Osteocyte (in vitro differentiated cells): ENCODE measurements around the gene LRRTM1. TPM values are rescaled to one million over a fixed set of nuclear protein-coding genes. Genes with fewer than 3 reads are reported as not detected.

Source experiments
- DNase-seq: peaks from one replicate; pipeline ENCODE4 v3.0.0; 2021; ENCODE audit warnings: mixed read lengths; ENCODE audit not compliant: unreplicated experiment; ENCODE audit errors: extremely low spot score
- H3K27ac Mint-ChIP-seq: one replicate; pipeline ENCODE4 v1.8.0; 2021; ENCODE audit warnings: mild to moderate bottlenecking, mixed read lengths; ENCODE audit not compliant: unreplicated experiment
- H3K27me3 Mint-ChIP-seq: one replicate; pipeline ENCODE4 v1.8.0; 2021; ENCODE audit warnings: mixed read lengths; ENCODE audit not compliant: unreplicated experiment
- H3K36me3 Mint-ChIP-seq: one replicate; pipeline ENCODE4 v1.8.0; 2021; ENCODE audit warnings: mixed read lengths; ENCODE audit not compliant: unreplicated experiment
- H3K4me1 Mint-ChIP-seq: one replicate; pipeline ENCODE4 v1.8.0; 2021; ENCODE audit warnings: mixed read lengths; ENCODE audit not compliant: unreplicated experiment
- H3K4me3 Mint-ChIP-seq: one replicate; pipeline ENCODE4 v1.8.0; 2021; ENCODE audit warnings: mild to moderate bottlenecking, moderate library complexity, mixed read lengths; ENCODE audit not compliant: unreplicated experiment
- H3K9me3 Mint-ChIP-seq: one replicate; pipeline ENCODE4 v1.8.0; 2021; ENCODE audit warnings: mixed read lengths; ENCODE audit not compliant: unreplicated experiment
- total RNA-seq: library from RNA; stranded (reverse); gene quantifications from 2 replicates; pipeline ENCODE4 v1.2.1, GENCODE V29; 2021
- TF ChIP-seq, protein P1 (sequence below): fragments of 200-600 bp; sonication (generic); IDR thresholded peaks from 2 replicates; pipeline ENCODE4 v1.5.0; 2021; ENCODE audit warnings: antibody characterized with exemption, mild to moderate bottlenecking, moderate library complexity

The LRRTM1 gene
- total RNA-seq, 1 donor from 2014 or later: not detected

DNA sequence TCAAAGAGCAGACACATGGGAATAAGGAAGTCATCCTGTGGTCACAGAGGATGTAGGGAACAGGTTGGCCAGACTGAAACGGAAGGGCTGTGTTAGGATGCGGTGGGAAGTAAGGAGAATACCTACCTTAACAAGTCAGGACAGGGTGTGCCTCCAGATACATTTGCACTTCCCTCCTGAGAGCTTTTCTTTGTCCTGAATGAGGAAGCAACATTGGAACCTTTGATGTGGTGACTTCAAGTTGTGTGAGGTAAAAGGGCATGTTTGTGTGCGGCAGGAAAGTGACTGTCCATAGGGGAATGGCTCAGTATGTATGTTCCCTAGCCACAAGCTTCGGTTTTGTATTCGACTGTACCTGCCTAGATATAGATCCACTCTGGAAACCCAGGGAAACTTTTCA is 24.9 kb upstream of the LRRTM1 start:
- TF ChIP-seq, protein P1, sequence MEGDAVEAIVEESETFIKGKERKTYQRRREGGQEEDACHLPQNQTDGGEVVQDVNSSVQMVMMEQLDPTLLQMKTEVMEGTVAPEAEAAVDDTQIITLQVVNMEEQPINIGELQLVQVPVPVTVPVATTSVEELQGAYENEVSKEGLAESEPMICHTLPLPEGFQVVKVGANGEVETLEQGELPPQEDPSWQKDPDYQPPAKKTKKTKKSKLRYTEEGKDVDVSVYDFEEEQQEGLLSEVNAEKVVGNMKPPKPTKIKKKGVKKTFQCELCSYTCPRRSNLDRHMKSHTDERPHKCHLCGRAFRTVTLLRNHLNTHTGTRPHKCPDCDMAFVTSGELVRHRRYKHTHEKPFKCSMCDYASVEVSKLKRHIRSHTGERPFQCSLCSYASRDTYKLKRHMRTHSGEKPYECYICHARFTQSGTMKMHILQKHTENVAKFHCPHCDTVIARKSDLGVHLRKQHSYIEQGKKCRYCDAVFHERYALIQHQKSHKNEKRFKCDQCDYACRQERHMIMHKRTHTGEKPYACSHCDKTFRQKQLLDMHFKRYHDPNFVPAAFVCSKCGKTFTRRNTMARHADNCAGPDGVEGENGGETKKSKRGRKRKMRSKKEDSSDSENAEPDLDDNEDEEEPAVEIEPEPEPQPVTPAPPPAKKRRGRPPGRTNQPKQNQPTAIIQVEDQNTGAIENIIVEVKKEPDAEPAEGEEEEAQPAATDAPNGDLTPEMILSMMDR: no peak
- Mint-ChIP-seq H3K9me3 (peaks cover 7% of the 10 kb centered on the region), H3K36me3 (no peaks in the 10 kb centered on the region), H3K4me3 (no peak overlapping the region), H3K27ac (no peak overlapping the region), H3K27me3 (no peaks in the 10 kb centered on the region), H3K4me1 (no peaks in the 10 kb centered on the region)
- DNase-seq: no peak

DNA sequence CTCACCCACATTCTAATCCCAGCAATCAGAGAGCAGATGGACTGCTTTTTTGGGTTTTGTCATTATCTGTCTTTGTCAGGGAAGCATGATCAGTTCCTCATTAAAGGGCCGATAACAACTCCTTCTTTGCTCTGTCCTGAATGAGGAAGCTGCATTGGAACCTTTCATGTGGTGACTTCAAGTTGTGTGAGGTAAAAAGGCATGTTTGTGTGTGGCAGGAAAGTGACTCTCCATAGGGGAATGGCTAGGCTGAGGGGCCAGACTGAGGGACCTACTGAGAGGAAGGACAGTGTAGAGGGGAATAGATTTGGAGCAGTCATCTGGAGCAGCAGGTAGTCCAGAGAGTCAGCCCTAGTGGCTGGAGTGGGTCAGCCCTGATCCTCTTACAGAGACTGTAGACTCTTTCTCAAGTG is 23.6 kb upstream of the LRRTM1 start:
- no peaks in the 10 kb centered on the region for H3K4me1 Mint-ChIP-seq
- H3K36me3 Mint-ChIP-seq: no peaks in the 10 kb centered on the region
- H3K27me3 Mint-ChIP-seq: no peaks in the 10 kb centered on the region
- peaks cover 2% of the 10 kb centered on the region for H3K9me3 Mint-ChIP-seq
- H3K27ac Mint-ChIP-seq: no peak overlapping the region
- TF ChIP-seq, protein P1: no peak
- no peak for DNase-seq
- H3K4me3 Mint-ChIP-seq: no peak overlapping the region

DNA sequence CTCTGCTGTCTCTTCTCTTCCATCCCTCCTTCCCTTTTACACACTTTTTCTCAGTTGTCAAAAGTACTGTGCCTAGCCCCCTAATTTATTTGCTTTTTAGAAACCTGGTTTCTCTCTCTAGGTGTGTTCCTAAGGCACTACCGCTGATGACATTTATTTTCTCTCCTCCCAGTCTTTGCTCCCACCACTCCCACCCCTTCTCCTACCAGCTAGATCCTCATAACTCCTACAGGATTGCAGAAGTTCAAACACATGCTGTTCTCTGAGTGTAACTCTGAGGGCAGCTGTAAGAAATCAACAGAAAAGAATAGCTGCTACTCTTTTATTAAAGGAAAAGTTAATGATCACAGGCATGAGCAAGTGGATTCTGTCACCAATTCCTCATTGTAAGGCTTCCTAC is 22.3 kb upstream of the LRRTM1 start:
- Mint-ChIP-seq H3K36me3 (no peaks in the 10 kb centered on the region), H3K4me3 (no peak overlapping the region), H3K4me1 (no peaks in the 10 kb centered on the region), H3K9me3 (no peaks in the 10 kb centered on the region), H3K27ac (no peak overlapping the region), H3K27me3 (no peaks in the 10 kb centered on the region)
- TF ChIP-seq, protein P1: no peak
- DNase-seq: no peak

DNA sequence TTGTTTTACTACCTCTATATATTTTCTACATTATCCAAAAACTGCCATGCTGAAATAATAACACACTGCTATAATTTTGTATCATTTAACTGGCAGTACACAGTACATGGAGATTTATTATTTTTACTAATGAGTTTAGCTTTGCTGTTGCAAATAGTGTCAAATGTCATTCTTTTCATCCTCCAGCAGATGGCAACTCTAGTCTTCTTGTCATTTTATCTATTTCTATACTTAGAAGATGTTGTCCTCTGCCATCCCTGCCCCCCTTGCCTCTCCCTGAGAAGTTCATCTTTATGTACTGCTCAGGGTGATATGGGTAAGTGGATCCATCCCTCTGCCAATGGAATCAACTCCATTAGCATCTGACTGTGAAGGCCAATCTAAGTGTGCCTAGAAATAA is 21.7 kb upstream of the LRRTM1 start:
- DNase-seq: no peak
- H3K4me1 Mint-ChIP-seq: no peaks in the 10 kb centered on the region
- H3K36me3 Mint-ChIP-seq: no peaks in the 10 kb centered on the region
- H3K27ac Mint-ChIP-seq: no peak overlapping the region
- no peaks in the 10 kb centered on the region for H3K9me3 Mint-ChIP-seq
- TF ChIP-seq, protein P1: peak; percentile 12
- H3K4me3 Mint-ChIP-seq: no peak overlapping the region
- H3K27me3 Mint-ChIP-seq: no peaks in the 10 kb centered on the region

DNA sequence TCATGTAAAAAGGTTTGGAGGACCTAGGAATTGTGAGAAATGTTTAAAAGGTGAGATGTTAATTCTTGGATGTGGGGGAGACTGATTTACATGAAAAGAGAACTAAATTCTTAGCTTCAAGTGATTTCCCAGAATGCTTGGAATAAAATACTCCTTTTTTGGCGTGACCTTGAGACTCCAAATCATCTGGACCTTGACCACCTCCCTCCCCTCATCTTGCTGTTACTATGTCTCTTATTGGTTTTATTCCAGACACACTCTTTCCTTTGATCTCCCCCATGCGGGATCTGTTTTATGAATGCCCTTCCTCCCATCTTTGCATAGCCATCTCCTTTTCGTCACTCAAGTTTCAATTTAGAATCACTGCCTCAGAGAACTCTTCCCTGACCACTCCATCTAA is 20.0 kb upstream of the LRRTM1 start:
- H3K36me3 Mint-ChIP-seq: no peaks in the 10 kb centered on the region
- no peak for DNase-seq
- H3K9me3 Mint-ChIP-seq: no peaks in the 10 kb centered on the region
- no peaks in the 10 kb centered on the region for H3K4me1 Mint-ChIP-seq
- TF ChIP-seq, protein P1: no peak
- no peak overlapping the region for H3K4me3 Mint-ChIP-seq
- no peaks in the 10 kb centered on the region for H3K27me3 Mint-ChIP-seq
- no peak overlapping the region for H3K27ac Mint-ChIP-seq
